Neural progenitor cell (in vitro differentiated cells): Measurements from ENCODE around the gene TRAK1.

Source experiments
- EZH2 ChIP-seq: fragments of 200-600 bp; sonication (generic); IDR thresholded peaks from 2 replicates; pipeline ENCODE4 v1.6.1; 2017; ENCODE audit warnings: antibody characterized with exemption, mild to moderate bottlenecking, moderate library complexity
- TF ChIP-seq, protein P1 (sequence below): fragments of 200-600 bp; sonication (generic); IDR thresholded peaks from 2 replicates; pipeline ENCODE4 v1.5.1; 2017; ENCODE audit warnings: antibody characterized with exemption, mild to moderate bottlenecking

DNA sequence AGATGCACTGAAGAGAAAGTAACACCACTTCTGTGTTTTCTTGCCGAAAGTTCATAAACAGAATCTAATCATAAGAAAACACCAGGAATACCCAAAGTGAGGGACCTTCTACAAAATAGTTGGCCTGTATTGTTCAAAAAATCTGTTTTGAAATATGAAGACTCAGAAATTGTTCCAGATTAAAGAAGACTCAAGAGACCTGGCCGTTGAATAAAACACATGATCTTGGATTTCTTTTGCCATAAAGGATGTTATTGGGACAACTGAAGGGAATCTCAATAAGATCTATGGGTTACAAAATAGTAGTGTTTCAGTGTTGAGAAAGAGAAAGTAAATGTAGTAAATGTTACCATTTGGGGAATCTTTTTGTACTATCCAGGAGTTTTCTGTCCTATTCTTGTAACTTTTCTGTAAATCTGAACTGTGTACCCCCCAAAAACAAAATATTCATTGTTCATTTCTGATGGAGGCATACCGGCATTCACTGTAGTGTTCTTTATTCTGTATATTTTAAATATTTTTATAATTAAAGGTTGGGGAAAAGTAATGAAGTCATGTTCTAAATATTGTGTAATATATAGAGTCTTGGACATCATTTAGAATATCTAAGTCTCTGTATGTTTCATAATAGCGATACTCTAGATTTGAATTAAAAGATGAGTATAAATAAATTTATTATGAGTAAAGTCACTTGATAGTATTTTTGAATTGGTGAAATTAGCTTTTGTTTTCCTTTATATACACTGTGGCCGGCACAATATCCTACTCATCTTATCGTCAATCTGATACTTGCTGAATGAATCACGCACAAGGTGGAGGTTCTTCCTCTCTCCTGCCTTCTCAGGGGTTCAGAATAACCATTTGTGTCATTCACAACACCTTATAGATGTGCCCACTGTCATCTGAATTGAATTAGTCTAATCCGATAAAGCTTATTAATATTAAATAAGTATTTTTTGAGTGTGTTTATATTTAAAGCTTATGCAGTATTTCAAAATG lies 66.7 kb downstream of the TRAK1 start:
- TF ChIP-seq, protein P1, sequence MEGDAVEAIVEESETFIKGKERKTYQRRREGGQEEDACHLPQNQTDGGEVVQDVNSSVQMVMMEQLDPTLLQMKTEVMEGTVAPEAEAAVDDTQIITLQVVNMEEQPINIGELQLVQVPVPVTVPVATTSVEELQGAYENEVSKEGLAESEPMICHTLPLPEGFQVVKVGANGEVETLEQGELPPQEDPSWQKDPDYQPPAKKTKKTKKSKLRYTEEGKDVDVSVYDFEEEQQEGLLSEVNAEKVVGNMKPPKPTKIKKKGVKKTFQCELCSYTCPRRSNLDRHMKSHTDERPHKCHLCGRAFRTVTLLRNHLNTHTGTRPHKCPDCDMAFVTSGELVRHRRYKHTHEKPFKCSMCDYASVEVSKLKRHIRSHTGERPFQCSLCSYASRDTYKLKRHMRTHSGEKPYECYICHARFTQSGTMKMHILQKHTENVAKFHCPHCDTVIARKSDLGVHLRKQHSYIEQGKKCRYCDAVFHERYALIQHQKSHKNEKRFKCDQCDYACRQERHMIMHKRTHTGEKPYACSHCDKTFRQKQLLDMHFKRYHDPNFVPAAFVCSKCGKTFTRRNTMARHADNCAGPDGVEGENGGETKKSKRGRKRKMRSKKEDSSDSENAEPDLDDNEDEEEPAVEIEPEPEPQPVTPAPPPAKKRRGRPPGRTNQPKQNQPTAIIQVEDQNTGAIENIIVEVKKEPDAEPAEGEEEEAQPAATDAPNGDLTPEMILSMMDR: no peak
- TF ChIP-seq EZH2: no peak
